Effector CD4-positive, alpha-beta T cell (primary cell): ENCODE results near the gene PPP4R3B.

Experiments
- DNase-seq: peaks from one replicate; pipeline ENCODE4 v3.0.0-alpha.2; 2020

PPP4R3B gene

DNA sequence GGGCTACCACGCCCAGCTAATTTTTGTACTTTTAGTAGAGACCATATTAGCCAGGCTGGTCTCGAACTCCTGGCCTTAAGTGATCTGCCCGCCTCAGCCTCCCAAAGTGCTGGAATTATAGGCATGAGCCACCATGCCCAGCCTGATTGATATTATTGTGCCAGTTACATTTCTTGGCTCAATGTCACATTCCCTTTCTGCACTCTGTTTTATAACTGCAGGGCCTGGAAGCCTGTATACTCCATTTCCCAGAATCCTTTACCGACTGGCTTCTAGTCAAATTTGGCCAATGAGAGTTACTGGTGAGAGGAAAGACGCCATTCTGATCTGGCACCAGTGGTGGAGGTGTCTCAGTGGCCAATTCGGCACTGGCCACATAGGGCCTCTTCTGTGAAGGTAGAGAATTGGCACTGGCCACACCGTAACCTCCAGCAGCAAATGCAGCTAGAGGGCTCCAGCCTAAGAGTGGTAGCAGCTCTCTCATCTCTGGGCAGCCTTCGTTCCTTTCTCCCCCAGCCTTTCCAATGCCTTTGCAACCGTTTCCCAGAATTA, 114.8 kb downstream of the PPP4R3B start:
- no peak for DNase-seq

DNA sequence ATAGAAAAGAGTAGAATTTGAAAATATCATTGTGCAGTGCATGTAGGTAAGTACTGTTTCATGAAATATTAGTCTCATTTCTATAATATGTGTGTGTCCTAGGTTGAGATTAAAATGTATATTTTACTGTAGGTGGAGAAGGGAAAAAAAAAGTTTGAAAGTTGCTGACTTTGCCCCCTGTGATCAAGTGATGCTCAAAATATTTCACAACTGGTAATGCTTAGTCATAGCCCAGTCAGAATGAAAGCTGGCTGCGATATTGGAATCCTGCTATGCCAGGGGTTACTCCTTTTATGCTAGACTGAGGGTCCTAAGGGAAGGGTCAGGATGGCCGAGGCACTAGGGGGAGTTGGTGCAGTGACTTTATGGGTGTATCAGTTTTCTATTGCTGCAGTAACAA, 117.4 kb downstream of the PPP4R3B start:
- no peak for DNase-seq

DNA sequence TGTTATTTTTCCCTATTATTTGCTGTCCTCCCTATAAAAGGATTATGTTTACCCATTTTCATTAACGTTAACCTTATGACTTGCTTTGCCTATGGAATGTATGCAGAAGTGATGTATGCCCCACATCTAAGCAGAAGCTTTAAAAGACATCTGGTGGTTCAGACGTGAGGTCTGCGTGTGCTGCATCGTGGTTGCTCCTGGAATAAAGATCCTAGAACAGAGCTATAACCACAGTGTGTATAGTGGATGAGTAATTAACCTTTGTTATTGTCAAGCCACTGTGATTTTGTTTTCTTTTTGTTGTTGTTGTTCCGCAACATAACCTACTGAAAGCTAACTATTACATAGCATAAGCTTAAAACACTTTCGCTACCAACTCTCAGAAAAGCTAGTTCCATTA, 118.8 kb downstream of the PPP4R3B start:
- DNase-seq: no peak
